Measurements from ENCODE around the gene CDH23. TPM values are rescaled to one million over a fixed set of nuclear protein-coding genes. Genes with fewer than 3 reads are reported as not detected.

The CDH23 gene
- total RNA-seq, 1 experiment from 2014 or later, result 0.07 TPM

DNA sequence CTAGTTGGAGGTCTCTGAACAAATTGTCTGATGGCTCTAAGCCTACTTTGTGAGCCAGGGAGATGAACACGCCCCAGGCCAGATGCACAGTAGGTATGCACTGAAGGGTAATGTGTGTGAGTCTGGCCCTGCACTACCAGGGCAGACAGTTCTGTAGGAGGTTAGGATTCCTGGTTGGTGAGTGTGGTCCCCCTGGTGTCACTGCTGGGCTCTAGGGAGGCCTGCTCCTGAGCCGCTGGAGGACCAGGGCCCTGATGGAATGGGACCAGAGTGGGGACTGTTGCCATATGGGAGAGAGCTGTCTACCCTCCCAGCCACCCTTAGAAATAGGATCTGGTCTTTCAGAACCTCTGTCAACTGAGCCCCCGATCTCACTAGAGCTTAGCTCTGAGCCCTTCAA, 42.0 kb downstream of the CDH23 start:
- DNase-seq, result no peak
- no peak overlapping the region for H3K4me3 Mint-ChIP-seq (ENCODE audit: low read depth, unreplicated experiment)
- BruUV-seq (replicated peaks), result no TSS peak
- no peaks in the 10 kb centered on the region for H3K36me3 Mint-ChIP-seq (ENCODE audit: insufficient read depth, unreplicated experiment)
- H3K9me3 Mint-ChIP-seq (ENCODE audit: low read depth, unreplicated experiment), result no peaks in the 10 kb centered on the region
- H3K27ac Mint-ChIP-seq (ENCODE audit: unreplicated experiment), result no peak overlapping the region
- peaks cover 79% of the 10 kb centered on the region for H3K27me3 Mint-ChIP-seq (ENCODE audit: unreplicated experiment)
- intact Hi-C loops (cut with micrococcal nuclease; ENCODE audit: unreplicated experiment), result no loop called here
- peaks cover 14% of the 10 kb centered on the region for H3K4me1 Mint-ChIP-seq (ENCODE audit: low read depth, unreplicated experiment)
- CTCF ChIA-PET, result no interaction called here
- TF ChIP-seq, protein P1, sequence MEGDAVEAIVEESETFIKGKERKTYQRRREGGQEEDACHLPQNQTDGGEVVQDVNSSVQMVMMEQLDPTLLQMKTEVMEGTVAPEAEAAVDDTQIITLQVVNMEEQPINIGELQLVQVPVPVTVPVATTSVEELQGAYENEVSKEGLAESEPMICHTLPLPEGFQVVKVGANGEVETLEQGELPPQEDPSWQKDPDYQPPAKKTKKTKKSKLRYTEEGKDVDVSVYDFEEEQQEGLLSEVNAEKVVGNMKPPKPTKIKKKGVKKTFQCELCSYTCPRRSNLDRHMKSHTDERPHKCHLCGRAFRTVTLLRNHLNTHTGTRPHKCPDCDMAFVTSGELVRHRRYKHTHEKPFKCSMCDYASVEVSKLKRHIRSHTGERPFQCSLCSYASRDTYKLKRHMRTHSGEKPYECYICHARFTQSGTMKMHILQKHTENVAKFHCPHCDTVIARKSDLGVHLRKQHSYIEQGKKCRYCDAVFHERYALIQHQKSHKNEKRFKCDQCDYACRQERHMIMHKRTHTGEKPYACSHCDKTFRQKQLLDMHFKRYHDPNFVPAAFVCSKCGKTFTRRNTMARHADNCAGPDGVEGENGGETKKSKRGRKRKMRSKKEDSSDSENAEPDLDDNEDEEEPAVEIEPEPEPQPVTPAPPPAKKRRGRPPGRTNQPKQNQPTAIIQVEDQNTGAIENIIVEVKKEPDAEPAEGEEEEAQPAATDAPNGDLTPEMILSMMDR (IDR thresholded peaks at IDR 0.05; ENCODE audit: unreplicated experiment), result no peak

DNA sequence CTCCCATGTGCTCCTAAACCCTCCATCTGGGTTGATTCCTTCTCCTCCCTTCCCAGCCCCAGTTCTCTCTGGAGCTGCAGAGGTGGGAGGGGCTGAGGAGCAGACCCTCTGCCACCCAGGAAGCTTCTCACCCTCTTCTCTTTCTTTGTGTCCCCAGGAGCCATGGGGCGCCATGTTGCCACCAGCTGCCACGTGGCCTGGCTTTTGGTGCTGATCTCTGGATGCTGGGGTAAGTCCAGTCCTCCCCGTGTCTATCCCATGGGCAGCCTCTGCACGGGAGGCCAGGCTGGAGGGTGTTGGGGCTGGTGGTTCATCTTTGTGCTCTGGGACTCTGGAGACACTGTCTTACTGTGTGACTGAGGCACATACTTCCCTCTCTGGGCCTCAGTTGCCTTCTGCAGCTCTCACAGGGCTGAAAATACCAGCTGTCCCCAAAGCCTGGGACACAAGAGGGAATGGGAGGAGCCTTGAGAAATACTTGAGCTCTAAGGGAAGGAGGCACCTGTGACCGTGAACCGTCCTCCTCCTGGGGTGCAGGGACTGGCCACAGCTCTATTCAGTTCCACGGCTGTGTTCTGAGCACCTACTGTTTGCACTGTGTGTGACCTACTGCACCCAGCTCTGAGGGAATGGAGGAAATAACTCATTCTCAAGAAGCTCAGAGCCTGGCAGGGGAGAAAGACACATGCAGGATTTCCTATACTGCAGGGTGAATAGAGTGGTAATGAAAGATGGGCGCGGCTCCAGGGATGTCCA, 43.1 kb downstream of the CDH23 start:
- CTCF ChIA-PET, result interaction anchor here (0.6 to 0.8 kb wide), 3 partner anchors 16 to 118 kb away, joined by 3 read pairs; no protein-coding TSS in a partner anchor
- H3K27me3 Mint-ChIP-seq (ENCODE audit: unreplicated experiment), result peaks cover 81% of the 10 kb centered on the region
- TF ChIP-seq, protein P1 (IDR thresholded peaks at IDR 0.05; ENCODE audit: unreplicated experiment), result no peak
- intact Hi-C loops (cut with micrococcal nuclease; ENCODE audit: unreplicated experiment), result no loop called here
- no peaks in the 10 kb centered on the region for H3K36me3 Mint-ChIP-seq (ENCODE audit: insufficient read depth, unreplicated experiment)
- no peak overlapping the region for H3K27ac Mint-ChIP-seq (ENCODE audit: unreplicated experiment)
- DNase-seq, result no peak
- BruUV-seq (replicated peaks), result no TSS peak
- H3K4me3 Mint-ChIP-seq (ENCODE audit: low read depth, unreplicated experiment), result no peak overlapping the region
- peaks cover 7% of the 10 kb centered on the region for H3K4me1 Mint-ChIP-seq (ENCODE audit: low read depth, unreplicated experiment)
- no peaks in the 10 kb centered on the region for H3K9me3 Mint-ChIP-seq (ENCODE audit: low read depth, unreplicated experiment)

DNA sequence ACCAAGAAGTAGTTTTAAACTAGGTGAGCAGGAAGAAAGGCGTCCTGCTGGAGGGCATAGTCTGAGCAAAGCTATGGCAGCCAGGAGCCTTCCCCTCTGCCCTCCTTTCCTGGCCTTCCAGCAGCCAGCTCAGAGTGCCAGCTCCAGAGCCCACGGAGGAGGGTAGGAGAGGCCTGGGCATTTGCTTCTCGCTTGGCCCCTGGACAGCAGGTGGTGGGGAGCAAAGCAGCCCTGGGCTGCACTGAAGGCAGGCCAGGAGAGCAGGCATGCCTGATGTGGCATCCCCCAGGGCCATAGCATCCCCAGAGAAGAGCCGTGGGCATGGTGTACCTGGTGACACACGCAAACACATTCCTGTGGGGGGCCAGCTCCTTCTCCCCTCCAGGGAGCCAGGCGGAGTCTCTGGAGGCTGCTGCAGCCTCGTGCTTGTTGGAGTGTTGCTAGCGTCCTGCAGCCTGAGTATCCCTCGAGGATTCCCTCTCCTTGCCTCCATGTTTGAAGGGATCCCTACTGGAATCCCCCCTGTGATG, 43.9 kb downstream of the CDH23 start:
- Mint-ChIP-seq H3K9me3 (ENCODE audit: low read depth, unreplicated experiment) (no peaks in the 10 kb centered on the region), H3K36me3 (ENCODE audit: insufficient read depth, unreplicated experiment) (no peaks in the 10 kb centered on the region), H3K4me1 (ENCODE audit: low read depth, unreplicated experiment) (peaks cover 2% of the 10 kb centered on the region), H3K27me3 (ENCODE audit: unreplicated experiment) (peaks cover 78% of the 10 kb centered on the region), H3K27ac (ENCODE audit: unreplicated experiment) (no peak overlapping the region), H3K4me3 (ENCODE audit: low read depth, unreplicated experiment) (no peak overlapping the region)
- CTCF ChIA-PET, result interaction anchor here (0.7 kb wide), 1 partner anchor 17 kb away, joined by 3 read pairs; no protein-coding TSS in a partner anchor
- no TSS peak for BruUV-seq (replicated peaks)
- DNase-seq, result no peak
- TF ChIP-seq, protein P1 (IDR thresholded peaks at IDR 0.05; ENCODE audit: unreplicated experiment), result no peak
- intact Hi-C loops (cut with micrococcal nuclease; ENCODE audit: unreplicated experiment), result no loop called here

DNA sequence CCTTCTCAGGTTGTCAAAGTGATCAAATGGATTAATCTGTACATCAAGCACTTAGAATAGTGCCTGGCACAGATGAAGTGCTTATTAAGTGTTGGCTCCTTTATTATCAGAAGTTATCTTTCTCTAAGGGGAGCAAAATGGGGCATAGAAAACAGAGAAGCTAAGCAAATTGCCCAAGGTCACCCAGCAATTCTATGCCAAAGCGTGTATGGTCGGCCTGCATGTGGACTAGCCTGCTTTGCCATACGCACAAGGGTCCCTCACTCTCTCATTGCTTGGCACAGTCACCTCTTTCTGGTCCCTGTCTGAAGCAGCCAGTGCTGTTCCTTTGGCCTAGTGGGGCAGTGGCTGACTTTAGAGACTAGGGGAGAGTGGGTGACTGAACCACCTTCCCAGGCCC, 45.3 kb downstream of the CDH23 start:
- BruUV-seq (replicated peaks), result no TSS peak

More for the DNA sequence above, 45.3 kb downstream of the CDH23 start:
- H3K9me3 Mint-ChIP-seq (ENCODE audit: low read depth, unreplicated experiment), result no peaks in the 10 kb centered on the region
- H3K27me3 Mint-ChIP-seq (ENCODE audit: unreplicated experiment), result peaks cover 79% of the 10 kb centered on the region
- no peak overlapping the region for H3K27ac Mint-ChIP-seq (ENCODE audit: unreplicated experiment)
- no peaks in the 10 kb centered on the region for H3K4me1 Mint-ChIP-seq (ENCODE audit: low read depth, unreplicated experiment)
- no peak for DNase-seq
- TF ChIP-seq, protein P1 (IDR thresholded peaks at IDR 0.05; ENCODE audit: unreplicated experiment), result no peak
- CTCF ChIA-PET, result no interaction called here
- no peak overlapping the region for H3K4me3 Mint-ChIP-seq (ENCODE audit: low read depth, unreplicated experiment)
- no peaks in the 10 kb centered on the region for H3K36me3 Mint-ChIP-seq (ENCODE audit: insufficient read depth, unreplicated experiment)
- intact Hi-C loops (cut with micrococcal nuclease; ENCODE audit: unreplicated experiment), result no loop called here
